ENCODE measurements around the gene TPD52L1. TPM values are rescaled to one million over a fixed set of nuclear protein-coding genes. Genes with fewer than 3 reads are reported as not detected.

Gene TPD52L1
- total and polyA plus RNA-seq, 2 experiments from 2014 or later, result 22.8 to 24.0 TPM

DNA sequence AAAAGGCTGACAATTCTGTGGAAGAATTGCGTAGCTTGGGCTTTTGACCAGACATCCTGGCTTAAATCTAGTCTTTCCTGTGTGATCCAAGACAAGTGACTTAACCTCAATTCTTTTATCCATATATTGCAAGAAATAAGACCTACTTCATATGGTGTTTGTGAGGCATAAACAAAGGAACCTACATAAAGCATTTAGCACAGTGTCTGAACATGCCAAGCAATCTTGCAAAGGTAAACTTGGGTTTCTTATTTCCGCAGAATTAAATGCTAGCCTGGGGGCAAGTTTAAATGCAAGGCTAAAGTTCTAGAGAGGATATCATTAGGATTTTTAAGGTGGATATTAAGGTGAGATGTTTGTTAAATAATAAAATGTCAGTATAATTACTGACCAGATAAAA lies 100.3 kb downstream of the TPD52L1 start:
- ATAC-seq, result no peak

DNA sequence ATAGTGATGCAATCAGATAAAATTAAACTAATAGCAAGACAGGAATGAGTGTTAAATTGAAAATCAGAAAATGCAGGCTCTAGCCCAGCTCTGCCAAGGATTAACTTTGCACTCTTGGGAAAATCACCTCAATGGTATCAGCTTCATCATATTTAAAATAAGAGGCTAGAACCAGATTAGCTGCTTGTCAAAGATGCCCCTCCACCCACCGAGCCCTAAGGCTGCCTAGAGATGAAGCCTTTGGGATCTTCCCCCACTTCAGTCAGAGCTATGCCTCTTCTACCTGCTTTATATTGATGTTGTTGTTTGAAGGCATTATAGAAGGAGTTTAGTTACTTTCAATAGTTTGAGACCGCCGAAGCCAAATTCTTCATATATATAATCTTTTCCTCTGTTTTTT lies 100.7 kb downstream of the TPD52L1 start:
- ATAC-seq, result no peak

More for the DNA sequence above, 100.3 kb downstream of the TPD52L1 start:
- no peak for DNase-seq (ENCODE audit: low spot score)
- Histone ChIP-seq H3K36me3 (ENCODE audit: insufficient read depth) (no peaks in the 10 kb centered on the region), H3K4me3 (no peak overlapping the region), H3K4me2 (no peak overlapping the region), H3K9me2 (ENCODE audit: insufficient read depth) (no peaks in the 10 kb centered on the region), H3K27me3 (ENCODE audit: insufficient read depth) (no peaks in the 10 kb centered on the region), H3F3A (replicated peaks; ENCODE audit: low read depth) (no peaks in the 10 kb centered on the region), H3K27ac (ENCODE audit: low read depth) (no peak overlapping the region), H3K79me2 (replicated peaks; ENCODE audit: insufficient read depth) (no peaks in the 10 kb centered on the region), H3K4me1 (ENCODE audit: insufficient read depth) (peaks cover 10% of the 10 kb centered on the region), H2AFZ (no peak overlapping the region), H4K20me1 (replicated peaks; ENCODE audit: insufficient read depth) (no peaks in the 10 kb centered on the region)
- Mint-ChIP-seq H3K4me1 (peaks cover 11% of the 10 kb centered on the region), H3K9me3 (no peaks in the 10 kb centered on the region), H3K27ac (no peak overlapping the region), H3K4me3 (no peak overlapping the region), H3K27me3 (ENCODE audit: insufficient read depth, low read depth, poor library complexity) (peaks cover 2% of the 10 kb centered on the region), H3K36me3 (ENCODE audit: low read depth) (no peaks in the 10 kb centered on the region)
- no peak for TF ChIP-seq CREB1 (CRISPR knock-in tag; IDR thresholded peaks at IDR 0.05; ENCODE audit: low read depth)
- TF ChIP-seq, protein P1, sequence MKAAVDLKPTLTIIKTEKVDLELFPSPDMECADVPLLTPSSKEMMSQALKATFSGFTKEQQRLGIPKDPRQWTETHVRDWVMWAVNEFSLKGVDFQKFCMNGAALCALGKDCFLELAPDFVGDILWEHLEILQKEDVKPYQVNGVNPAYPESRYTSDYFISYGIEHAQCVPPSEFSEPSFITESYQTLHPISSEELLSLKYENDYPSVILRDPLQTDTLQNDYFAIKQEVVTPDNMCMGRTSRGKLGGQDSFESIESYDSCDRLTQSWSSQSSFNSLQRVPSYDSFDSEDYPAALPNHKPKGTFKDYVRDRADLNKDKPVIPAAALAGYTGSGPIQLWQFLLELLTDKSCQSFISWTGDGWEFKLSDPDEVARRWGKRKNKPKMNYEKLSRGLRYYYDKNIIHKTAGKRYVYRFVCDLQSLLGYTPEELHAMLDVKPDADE (IDR thresholded peaks at IDR 0.05), result no peak
- no peak for TF ChIP-seq JUNB (IDR thresholded peaks at IDR 0.05; ENCODE audit: unreplicated experiment)
- no peak for TF ChIP-seq NANOG (IDR thresholded peaks at IDR 0.05; ENCODE audit: borderline replicate concordance)
- TF ChIP-seq EZH2 (IDR thresholded peaks at IDR 0.05; ENCODE audit: low read depth, unreplicated experiment), result no peak

More for the DNA sequence above, 100.7 kb downstream of the TPD52L1 start:
- Histone ChIP-seq H3K9me2 (ENCODE audit: insufficient read depth) (no peaks in the 10 kb centered on the region), H3K27me3 (ENCODE audit: insufficient read depth) (no peaks in the 10 kb centered on the region), H3K4me3 (no peak overlapping the region), H3K4me1 (ENCODE audit: insufficient read depth) (peaks cover 10% of the 10 kb centered on the region), H3K79me2 (replicated peaks; ENCODE audit: insufficient read depth) (no peaks in the 10 kb centered on the region), H2AFZ (no peak overlapping the region), H3K4me2 (no peak overlapping the region), H3K36me3 (ENCODE audit: insufficient read depth) (no peaks in the 10 kb centered on the region), H3F3A (replicated peaks; ENCODE audit: low read depth) (no peaks in the 10 kb centered on the region), H4K20me1 (replicated peaks; ENCODE audit: insufficient read depth) (no peaks in the 10 kb centered on the region), H3K27ac (ENCODE audit: low read depth) (no peak overlapping the region)
- TF ChIP-seq, protein P2, sequence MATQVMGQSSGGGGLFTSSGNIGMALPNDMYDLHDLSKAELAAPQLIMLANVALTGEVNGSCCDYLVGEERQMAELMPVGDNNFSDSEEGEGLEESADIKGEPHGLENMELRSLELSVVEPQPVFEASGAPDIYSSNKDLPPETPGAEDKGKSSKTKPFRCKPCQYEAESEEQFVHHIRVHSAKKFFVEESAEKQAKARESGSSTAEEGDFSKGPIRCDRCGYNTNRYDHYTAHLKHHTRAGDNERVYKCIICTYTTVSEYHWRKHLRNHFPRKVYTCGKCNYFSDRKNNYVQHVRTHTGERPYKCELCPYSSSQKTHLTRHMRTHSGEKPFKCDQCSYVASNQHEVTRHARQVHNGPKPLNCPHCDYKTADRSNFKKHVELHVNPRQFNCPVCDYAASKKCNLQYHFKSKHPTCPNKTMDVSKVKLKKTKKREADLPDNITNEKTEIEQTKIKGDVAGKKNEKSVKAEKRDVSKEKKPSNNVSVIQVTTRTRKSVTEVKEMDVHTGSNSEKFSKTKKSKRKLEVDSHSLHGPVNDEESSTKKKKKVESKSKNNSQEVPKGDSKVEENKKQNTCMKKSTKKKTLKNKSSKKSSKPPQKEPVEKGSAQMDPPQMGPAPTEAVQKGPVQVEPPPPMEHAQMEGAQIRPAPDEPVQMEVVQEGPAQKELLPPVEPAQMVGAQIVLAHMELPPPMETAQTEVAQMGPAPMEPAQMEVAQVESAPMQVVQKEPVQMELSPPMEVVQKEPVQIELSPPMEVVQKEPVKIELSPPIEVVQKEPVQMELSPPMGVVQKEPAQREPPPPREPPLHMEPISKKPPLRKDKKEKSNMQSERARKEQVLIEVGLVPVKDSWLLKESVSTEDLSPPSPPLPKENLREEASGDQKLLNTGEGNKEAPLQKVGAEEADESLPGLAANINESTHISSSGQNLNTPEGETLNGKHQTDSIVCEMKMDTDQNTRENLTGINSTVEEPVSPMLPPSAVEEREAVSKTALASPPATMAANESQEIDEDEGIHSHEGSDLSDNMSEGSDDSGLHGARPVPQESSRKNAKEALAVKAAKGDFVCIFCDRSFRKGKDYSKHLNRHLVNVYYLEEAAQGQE (IDR thresholded peaks at IDR 0.05; ENCODE audit: unreplicated experiment), result no peak
- TF ChIP-seq ZNF331 (CRISPR knock-in tag; IDR thresholded peaks at IDR 0.05; ENCODE audit: low read depth), result no peak
- TF ChIP-seq, protein P3, sequence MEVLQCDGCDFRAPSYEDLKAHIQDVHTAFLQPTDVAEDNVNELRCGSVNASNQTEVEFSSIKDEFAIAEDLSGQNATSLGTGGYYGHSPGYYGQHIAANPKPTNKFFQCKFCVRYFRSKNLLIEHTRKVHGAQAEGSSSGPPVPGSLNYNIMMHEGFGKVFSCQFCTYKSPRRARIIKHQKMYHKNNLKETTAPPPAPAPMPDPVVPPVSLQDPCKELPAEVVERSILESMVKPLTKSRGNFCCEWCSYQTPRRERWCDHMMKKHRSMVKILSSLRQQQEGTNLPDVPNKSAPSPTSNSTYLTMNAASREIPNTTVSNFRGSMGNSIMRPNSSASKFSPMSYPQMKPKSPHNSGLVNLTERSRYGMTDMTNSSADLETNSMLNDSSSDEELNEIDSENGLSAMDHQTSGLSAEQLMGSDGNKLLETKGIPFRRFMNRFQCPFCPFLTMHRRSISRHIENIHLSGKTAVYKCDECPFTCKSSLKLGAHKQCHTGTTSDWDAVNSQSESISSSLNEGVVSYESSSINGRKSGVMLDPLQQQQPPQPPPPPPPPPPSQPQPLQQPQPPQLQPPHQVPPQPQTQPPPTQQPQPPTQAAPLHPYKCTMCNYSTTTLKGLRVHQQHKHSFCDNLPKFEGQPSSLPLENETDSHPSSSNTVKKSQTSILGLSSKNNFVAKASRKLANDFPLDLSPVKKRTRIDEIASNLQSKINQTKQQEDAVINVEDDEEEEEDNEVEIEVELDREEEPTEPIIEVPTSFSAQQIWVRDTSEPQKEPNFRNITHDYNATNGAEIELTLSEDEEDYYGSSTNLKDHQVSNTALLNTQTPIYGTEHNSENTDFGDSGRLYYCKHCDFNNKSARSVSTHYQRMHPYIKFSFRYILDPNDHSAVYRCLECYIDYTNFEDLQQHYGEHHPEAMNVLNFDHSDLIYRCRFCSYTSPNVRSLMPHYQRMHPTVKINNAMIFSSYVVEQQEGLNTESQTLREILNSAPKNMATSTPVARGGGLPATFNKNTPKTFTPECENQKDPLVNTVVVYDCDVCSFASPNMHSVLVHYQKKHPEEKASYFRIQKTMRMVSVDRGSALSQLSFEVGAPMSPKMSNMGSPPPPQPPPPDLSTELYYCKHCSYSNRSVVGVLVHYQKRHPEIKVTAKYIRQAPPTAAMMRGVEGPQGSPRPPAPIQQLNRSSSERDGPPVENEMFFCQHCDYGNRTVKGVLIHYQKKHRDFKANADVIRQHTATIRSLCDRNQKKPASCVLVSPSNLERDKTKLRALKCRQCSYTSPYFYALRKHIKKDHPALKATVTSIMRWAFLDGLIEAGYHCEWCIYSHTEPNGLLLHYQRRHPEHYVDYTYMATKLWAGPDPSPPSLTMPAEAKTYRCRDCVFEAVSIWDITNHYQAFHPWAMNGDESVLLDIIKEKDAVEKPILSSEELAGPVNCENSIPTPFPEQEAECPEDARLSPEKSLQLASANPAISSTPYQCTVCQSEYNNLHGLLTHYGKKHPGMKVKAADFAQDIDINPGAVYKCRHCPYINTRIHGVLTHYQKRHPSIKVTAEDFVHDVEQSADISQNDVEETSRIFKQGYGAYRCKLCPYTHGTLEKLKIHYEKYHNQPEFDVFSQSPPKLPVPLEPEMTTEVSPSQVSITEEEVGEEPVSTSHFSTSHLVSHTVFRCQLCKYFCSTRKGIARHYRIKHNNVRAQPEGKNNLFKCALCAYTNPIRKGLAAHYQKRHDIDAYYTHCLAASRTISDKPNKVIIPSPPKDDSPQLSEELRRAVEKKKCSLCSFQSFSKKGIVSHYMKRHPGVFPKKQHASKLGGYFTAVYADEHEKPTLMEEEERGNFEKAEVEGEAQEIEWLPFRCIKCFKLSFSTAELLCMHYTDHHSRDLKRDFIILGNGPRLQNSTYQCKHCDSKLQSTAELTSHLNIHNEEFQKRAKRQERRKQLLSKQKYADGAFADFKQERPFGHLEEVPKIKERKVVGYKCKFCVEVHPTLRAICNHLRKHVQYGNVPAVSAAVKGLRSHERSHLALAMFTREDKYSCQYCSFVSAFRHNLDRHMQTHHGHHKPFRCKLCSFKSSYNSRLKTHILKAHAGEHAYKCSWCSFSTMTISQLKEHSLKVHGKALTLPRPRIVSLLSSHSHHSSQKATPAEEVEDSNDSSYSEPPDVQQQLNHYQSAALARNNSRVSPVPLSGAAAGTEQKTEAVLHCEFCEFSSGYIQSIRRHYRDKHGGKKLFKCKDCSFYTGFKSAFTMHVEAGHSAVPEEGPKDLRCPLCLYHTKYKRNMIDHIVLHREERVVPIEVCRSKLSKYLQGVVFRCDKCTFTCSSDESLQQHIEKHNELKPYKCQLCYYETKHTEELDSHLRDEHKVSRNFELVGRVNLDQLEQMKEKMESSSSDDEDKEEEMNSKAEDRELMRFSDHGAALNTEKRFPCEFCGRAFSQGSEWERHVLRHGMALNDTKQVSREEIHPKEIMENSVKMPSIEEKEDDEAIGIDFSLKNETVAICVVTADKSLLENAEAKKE (CRISPR knock-in tag; IDR thresholded peaks at IDR 0.05), result no peak
- TF ChIP-seq EZH2 (IDR thresholded peaks at IDR 0.05; ENCODE audit: low read depth, unreplicated experiment), result no peak
- no peak for TF ChIP-seq ZNF114 (CRISPR knock-in tag; IDR thresholded peaks at IDR 0.05)
- Mint-ChIP-seq H3K4me3 (no peak overlapping the region), H3K4me1 (peaks cover 11% of the 10 kb centered on the region), H3K27me3 (ENCODE audit: insufficient read depth, low read depth, poor library complexity) (peaks cover 2% of the 10 kb centered on the region), H3K9me3 (no peaks in the 10 kb centered on the region), H3K36me3 (ENCODE audit: low read depth) (no peaks in the 10 kb centered on the region), H3K27ac (no peak overlapping the region)
- DNase-seq (ENCODE audit: low spot score), result no peak

Data from GM23338 (cell line).